Stimulated activated CD8-positive, alpha-beta memory T cell treated with anti-CD3 and anti-CD28 coated beads, Interleukin-4, amount 100 ng/mL, for 1 hour (primary cell): Measurements from ENCODE around the gene MFAP4.

Experiments used
- DNase-seq, 2 donors: peaks; one replicate each; pipeline ENCODE4 v3.0.0-alpha.2; 2020; ENCODE audit warnings: low read depth in 2 of 2, low spot score in 1 of 2

Gene MFAP4

GRCh38 chr17:19410875-19411620 is 24.1 kb upstream of the MFAP4 start, which contains the start of gene RNF112:
Gene RNF112, plus strand, starts transcription at chr17:19411232. Its CDS starts 177 bp downstream, at chr17:19411409.
- no peak for DNase-seq

DNA sequence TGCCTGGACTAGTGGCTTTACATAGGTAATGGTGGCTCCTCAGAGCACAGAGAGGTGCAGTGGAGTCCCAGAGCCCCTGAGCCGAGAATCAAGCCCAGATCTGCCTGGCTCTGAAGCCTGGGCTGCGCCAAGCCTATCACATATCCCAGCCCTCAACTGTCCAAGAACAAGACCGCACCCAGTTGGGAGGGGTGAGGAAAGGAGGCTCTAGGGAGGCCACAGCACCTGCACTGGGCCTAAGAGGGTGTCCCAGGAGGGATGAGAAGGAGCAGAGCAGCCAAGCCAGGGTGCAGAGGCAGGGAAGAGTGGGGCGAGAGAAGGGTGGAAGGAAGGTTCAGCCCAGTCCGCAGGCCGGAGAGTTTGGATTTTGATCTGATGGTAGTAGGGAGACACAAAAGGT is 23.1 kb upstream of the MFAP4 start:
- DNase-seq = no peak

DNA sequence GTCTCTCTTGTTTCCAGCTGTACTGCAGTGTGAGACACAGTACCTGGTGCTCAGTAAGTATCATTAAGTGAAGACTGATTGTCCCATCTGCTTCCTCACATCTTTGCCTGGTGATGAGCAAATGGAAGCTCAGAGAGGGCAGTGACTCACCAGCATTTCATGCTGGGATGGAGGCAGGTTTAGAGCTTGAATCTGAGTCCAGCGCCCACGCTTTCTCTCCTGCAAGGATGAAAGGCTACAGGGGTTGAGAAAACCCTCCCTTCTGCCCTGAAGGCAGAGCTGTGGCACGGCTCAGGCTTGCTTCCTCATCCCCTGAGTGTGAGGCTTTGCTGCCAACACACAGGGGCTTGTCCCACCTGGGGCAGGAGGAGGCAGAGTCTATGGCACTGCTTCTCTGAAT is 22.5 kb upstream of the MFAP4 start:
- DNase-seq = no peak

- no peak for DNase-seq
Measured at GRCh38 chr17:19409066-19409465, 22.1 kb upstream of the MFAP4 start.

DNA sequence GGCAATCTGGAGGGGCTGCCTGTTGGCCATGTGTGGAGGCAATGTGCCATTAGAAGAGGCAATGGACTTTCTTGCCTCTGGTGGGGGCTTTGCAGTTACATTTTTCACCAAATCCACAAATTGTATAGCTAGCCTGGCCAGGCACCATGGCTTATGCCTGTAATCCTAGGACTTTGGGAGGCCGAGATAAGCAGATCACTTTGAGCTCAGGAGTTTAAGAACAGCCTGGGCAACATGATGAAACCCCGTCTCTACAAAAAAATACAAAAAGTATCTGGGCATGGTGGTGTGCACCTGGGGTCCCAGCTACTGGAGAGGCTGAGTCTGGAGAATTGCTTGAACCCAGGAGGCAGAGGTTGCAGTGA is 21.3 kb upstream of the MFAP4 start:
- DNase-seq = no peak

DNA sequence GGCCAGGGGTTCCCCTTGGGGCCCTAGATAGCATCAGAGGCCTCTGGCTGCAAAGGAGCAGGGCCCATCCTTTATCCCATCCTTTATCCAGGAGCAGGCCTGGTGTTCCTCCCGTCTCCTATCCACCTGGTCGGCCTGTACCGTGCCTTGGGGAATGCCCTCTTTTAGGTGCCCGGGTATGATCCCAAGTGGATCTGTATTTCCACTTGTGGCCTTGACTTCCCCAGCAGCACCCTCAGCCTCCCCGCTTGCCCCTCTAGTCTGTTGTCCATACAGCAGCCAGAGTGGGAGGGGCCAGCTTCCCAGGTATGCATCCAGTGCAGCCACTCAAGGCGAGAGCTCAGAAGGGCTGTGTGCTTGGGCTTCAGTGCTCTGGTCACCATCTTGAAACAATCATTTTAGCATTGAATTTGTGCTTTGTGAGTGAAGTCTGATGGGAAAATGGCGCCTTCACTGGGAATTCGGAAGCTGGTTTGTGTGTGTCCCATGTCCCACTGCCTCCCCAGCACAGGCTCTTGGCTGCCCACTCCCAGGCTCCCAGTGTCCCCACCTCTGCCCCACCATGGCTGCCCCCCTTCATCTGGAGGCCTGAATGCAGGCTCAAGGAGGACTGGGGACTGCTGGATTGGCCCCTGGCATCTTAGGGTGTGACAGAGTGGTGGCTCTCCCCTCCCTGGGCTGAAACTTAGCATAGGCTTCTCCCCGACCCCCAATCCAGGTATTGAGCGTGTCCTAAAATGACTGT is 20.8 kb upstream of the MFAP4 start:
- DNase-seq = no peak

DNA sequence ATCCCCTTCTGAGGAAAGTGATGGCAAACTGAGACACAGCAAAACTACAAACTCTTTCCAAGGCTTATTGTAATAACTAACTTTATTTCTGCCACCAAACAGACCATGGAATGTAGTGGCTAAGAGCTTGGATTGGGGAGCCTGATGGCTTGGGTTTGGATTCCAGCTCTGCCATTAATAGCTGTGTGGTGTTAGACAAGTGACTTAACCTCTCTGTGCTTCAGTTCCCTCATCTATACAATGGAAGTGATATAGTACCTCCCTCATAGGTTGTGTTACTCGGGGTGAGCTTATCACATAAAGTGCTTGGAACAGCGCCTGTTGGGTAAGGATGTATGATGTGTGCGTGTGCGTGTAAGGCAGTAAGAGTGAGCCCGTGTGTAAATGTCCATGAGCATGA is 18.1 kb upstream of the MFAP4 start:
- DNase-seq = no peak

DNA sequence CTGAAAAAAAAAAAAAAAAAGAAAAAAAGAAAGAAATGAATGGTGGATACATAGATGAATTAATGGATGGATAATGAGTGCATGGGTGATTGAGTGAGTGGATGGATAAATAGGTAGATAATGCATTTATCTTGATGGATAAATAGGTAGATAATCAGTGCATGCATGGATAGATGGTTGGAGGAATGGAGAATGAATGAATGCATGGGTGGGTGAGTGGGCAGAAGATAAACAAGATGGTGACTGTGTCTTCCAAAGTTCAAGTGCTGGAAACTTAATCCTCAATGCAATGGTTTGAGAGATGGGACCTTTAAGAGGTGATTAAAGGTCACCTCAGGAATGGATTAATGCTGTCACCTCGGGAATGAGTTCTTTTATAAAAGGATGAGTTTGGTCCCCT is 17.3 kb upstream of the MFAP4 start:
- DNase-seq = no peak

DNA sequence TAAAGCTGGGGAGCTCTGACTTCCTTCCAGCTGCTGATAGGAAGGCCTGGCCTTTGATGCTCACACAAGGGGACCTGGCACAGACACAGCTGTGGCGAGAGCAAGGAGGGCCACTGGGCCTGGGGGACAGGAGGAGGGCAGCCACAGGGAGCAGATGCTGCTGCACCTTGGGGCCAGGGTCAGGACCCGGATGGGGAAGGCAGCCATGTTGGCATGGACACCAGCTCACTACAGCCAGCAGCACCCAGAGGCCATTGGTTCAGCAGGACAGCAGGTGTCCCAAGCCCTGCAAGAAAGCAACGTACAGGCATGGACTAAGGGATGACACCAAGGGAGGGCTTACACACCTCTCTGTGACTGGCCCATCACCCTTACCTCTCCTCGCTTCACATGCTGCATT is 16.0 kb upstream of the MFAP4 start:
- no peak for DNase-seq

GRCh38 chr17:19402171-19402570 is 15.2 kb upstream of the MFAP4 start:
- DNase-seq = no peak

DNA sequence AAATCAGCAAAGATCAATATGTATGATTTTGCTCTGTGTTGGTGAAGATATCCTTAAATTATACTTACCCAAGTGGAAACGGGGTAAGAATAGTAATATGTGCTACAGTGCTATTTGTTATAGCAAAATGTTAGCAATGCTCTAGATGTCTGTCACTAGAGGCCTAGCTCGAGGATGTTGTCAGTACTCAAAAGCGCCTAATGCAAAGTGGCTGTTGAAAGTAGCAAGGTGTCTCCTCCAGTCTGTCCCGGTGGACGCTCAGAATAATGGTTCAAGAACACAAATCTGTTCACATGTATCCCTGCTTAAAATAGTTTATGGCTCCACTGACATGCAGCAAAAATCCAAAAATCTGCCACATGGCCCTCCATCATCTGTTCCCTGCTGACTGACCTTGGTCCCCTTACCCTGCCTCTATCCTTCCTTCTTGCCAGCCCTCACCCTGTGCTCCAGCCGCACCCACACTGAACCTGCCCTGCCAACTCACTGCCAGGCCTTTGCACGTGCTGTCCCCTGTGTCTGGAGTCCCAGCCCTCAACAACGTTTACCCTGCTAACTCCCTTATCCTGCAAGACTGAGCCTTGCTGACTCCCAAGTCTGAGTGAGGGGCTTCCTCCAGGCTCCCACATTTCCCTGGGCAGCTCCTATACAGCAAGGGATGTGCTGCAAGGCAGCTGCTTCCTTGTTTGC is 14.5 kb upstream of the MFAP4 start:
- DNase-seq = no peak

GRCh38 chr17:19399750-19400450 is 12.9 kb upstream of the MFAP4 start:
- no peak for DNase-seq

GRCh38 chr17:19398301-19399181 is 11.6 kb upstream of the MFAP4 start:
- no peak for DNase-seq

GRCh38 chr17:19397556-19398041 is 10.6 kb upstream of the MFAP4 start:
- no peak for DNase-seq

GRCh38 chr17:19392303-19392702 is 5.3 kb upstream of the MFAP4 start:
- no peak for DNase-seq

- DNase-seq = no peak
Measured at GRCh38 chr17:19391432-19391831, 4.4 kb upstream of the MFAP4 start.

GRCh38 chr17:19390951-19391350 is 4.0 kb upstream of the MFAP4 start:
- no peak for DNase-seq

- DNase-seq = no peak
Measured at GRCh38 chr17:19388791-19389785, 2.1 kb upstream of the MFAP4 start.

DNA sequence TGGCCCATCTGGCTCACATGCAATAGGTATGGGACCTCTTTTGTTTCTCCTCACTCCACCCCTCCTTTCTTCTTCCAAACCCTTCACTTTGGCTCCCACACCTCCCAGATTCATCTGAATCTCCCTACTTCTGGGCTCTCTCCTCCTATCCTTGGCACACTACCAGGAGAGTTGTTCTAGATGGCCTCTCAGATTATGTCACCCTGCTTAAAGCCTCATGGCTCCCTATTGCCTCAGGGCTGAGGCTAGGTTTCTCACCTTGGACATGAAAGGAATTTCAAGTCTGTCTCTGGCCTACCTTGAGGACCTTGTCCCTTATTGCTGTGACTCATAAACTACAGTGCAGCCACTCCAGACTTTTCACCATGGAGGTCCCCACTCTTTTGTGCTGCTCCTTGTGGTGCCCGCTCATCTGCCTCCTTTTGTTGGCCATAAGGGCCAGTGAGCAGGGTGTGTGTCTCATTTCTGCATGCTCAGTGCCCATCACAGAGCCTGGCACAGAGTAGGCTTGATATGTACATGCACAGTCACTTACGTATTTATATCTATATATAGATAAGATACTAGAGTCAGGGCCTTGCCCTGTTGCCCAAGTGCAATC is 1.0 kb upstream of the MFAP4 start:
- no peak for DNase-seq
